Calu3 (cell line): ENCODE results near the gene CACNA1C. TPM values are rescaled to one million over a fixed set of nuclear protein-coding genes. Genes with fewer than 3 reads are reported as not detected.

ENCODE experiments used
- BruUV-seq: library from RNA; stranded (reverse); fragments of 400-500 nt; replicated peaks from 2 replicates; lab custom pipeline; 2021; lab: Mats Ljungman, UMichigan
- CTCF ChIA-PET: fragments of 300-600 bp; sonication (Branson Sonifier 250); formaldehyde crosslinking; loops from one replicate; lab custom pipeline; 2022; ENCODE audit warnings: antibody characterized with exemption; lab: Charles Lee
- DNase-seq: peaks from one replicate; pipeline ENCODE4 v3.0.0; 2022
- H3K27ac Mint-ChIP-seq: one replicate; pipeline ENCODE4 v1.8.0; 2022; ENCODE audit warnings: mixed read lengths; ENCODE audit not compliant: unreplicated experiment
- H3K27me3 Mint-ChIP-seq: one replicate; pipeline ENCODE4 v1.8.0; 2022; ENCODE audit warnings: mixed read lengths; ENCODE audit not compliant: unreplicated experiment
- H3K36me3 Mint-ChIP-seq: one replicate; pipeline ENCODE4 v1.8.0; 2022; ENCODE audit warnings: mild to moderate bottlenecking, moderate library complexity, mixed read lengths; ENCODE audit not compliant: insufficient read depth, unreplicated experiment
- H3K4me1 Mint-ChIP-seq: one replicate; pipeline ENCODE4 v1.8.0; 2022; ENCODE audit warnings: mild to moderate bottlenecking, low read depth, mixed read lengths; ENCODE audit not compliant: unreplicated experiment
- H3K4me3 Mint-ChIP-seq: one replicate; pipeline ENCODE4 v1.8.0; 2022; ENCODE audit warnings: mild to moderate bottlenecking, low read depth, moderate library complexity, mixed read lengths; ENCODE audit not compliant: unreplicated experiment
- H3K9me3 Mint-ChIP-seq: one replicate; pipeline ENCODE4 v1.8.0; 2022; ENCODE audit warnings: low read depth, mixed read lengths; ENCODE audit not compliant: unreplicated experiment
- intact Hi-C: fragments of 100-400 bp; cut with micrococcal nuclease; formaldehyde crosslinking; loops from one replicate; pipeline ENCODE4 v1.10.0; 2022; ENCODE audit not compliant: unreplicated experiment
- total RNA-seq: library from RNA; stranded (reverse); gene quantifications from 2 replicates; pipeline ENCODE4 v1.2.3, GENCODE V29; 2022
- TF ChIP-seq, protein P1 (sequence below): fragments of 200-600 bp; IDR thresholded peaks from one replicate; pipeline ENCODE4 v1.8.0; 2022; ENCODE audit warnings: antibody characterized with exemption; ENCODE audit not compliant: unreplicated experiment

CACNA1C gene
- total RNA-seq, 1 experiment from 2014 or later: not detected

DNA sequence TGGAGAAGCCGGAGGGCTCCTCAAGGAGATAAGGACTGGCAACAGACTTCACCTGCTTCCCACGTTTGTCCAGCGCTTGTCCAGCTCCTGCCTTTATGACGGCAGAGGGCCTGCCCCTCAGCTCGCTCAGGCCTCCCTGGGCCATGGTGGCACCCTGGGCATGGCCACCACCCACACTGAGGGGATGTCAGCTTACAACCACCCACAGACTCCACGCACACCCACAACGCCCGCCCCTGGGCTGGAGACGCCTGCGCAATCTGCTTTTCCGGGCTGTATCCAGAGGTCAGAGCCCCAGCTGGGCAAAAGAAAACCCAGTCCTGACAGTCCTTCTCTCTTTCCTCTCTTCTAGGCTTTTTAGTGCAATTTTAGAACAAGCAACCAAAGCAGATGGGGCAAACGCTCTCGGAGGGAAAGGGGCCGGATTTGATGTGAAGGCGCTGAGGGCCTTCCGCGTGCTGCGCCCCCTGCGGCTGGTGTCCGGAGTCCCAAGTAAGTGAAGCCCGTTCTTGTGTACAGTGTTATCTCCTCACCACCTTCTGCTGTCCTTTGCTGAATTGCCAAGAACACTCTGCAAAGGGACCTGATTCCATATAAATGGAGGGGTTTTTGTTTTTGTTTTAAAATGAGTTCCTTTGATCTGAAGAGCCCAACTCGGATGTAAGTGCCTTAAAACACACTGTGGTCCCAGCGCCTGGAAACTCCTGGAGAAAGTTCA is 404.6 kb downstream of the CACNA1C start:
- Mint-ChIP-seq H3K9me3 (no peaks in the 10 kb centered on the region), H3K36me3 (no peaks in the 10 kb centered on the region), H3K4me3 (no peak overlapping the region), H3K27ac (no peak overlapping the region), H3K4me1 (no peaks in the 10 kb centered on the region), H3K27me3 (peaks cover 22% of the 10 kb centered on the region)
- intact Hi-C loops: no loop called here
- no TSS peak for BruUV-seq
- CTCF ChIA-PET: no interaction called here
- TF ChIP-seq, protein P1, sequence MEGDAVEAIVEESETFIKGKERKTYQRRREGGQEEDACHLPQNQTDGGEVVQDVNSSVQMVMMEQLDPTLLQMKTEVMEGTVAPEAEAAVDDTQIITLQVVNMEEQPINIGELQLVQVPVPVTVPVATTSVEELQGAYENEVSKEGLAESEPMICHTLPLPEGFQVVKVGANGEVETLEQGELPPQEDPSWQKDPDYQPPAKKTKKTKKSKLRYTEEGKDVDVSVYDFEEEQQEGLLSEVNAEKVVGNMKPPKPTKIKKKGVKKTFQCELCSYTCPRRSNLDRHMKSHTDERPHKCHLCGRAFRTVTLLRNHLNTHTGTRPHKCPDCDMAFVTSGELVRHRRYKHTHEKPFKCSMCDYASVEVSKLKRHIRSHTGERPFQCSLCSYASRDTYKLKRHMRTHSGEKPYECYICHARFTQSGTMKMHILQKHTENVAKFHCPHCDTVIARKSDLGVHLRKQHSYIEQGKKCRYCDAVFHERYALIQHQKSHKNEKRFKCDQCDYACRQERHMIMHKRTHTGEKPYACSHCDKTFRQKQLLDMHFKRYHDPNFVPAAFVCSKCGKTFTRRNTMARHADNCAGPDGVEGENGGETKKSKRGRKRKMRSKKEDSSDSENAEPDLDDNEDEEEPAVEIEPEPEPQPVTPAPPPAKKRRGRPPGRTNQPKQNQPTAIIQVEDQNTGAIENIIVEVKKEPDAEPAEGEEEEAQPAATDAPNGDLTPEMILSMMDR: no peak
- DNase-seq: no peak

DNA sequence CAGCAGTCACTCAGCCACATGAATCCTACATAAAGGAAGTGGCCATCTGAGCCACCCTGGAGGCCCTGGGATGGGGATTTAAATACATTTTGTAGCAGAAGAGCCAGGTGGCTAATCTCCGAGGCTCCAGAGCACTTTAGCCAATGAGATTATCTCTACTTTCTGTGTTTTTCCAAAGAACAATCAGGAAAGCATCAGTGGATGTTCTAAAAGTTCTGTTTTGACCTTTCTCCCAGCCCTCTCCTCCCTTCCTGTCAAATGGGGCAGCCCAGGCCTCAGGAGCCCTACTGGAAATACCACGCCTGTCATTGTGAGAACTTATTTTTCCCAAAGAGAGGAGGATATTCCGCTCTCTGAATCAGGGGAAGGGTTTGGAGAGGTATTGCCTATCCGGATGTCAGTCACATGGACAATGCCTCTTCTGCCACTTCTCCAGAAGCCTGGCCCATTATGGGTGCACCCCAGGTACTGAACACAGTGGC is 405.2 kb downstream of the CACNA1C start:
- Mint-ChIP-seq H3K4me3 (no peak overlapping the region), H3K9me3 (no peaks in the 10 kb centered on the region)

DNA sequence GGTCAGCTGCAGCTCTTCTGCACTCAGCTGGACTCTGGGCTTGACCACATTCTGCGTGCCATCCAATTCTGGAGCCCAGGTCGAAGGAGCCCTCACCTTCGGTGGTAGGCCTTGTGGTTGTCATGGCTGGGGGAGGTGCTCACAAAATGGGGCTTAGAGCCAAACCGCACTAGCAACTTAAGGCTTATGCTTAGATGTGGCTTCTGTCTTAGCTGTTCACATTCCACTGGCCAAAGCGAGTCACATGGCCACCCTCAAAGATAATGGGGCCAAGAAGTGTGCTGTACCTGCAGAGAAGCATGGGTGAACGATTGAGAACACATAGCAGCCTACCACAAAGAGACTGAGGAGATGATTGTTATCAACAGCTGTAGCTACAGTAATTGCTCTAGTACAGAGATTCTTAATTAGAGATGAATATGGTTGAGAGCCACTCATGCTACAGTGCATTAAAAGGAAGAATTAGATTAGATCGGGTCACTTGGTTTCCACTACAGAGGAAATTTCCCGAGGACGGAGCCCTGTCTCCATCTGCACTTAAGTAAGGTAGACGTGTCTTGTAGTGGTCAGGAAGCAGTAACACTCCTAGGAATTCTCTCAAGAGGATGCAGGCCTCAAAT is 407.4 kb downstream of the CACNA1C start:
- no TSS peak for BruUV-seq
- TF ChIP-seq, protein P1: no peak
- no peaks in the 10 kb centered on the region for H3K36me3 Mint-ChIP-seq
- peaks cover 50% of the 10 kb centered on the region for H3K27me3 Mint-ChIP-seq
- intact Hi-C loops: no loop called here
- H3K4me1 Mint-ChIP-seq: no peaks in the 10 kb centered on the region
- no peak overlapping the region for H3K4me3 Mint-ChIP-seq
- no peak for DNase-seq
- H3K9me3 Mint-ChIP-seq: no peaks in the 10 kb centered on the region
- H3K27ac Mint-ChIP-seq: no peak overlapping the region
- CTCF ChIA-PET: no interaction called here

More for the DNA sequence above, 405.2 kb downstream of the CACNA1C start:
- no TSS peak for BruUV-seq
- intact Hi-C loops: no loop called here
- no peak for DNase-seq
- no peaks in the 10 kb centered on the region for H3K36me3 Mint-ChIP-seq
- H3K4me1 Mint-ChIP-seq: no peaks in the 10 kb centered on the region
- peaks cover 28% of the 10 kb centered on the region for H3K27me3 Mint-ChIP-seq
- TF ChIP-seq, protein P1: no peak
- H3K27ac Mint-ChIP-seq: no peak overlapping the region
- CTCF ChIA-PET: interaction anchor here (0.7 kb wide), 1 partner anchor 579 kb away, joined by 3 read pairs; no protein-coding TSS in a partner anchor

- no peaks in the 10 kb centered on the region for H3K36me3 Mint-ChIP-seq
- no peaks in the 10 kb centered on the region for H3K4me1 Mint-ChIP-seq
- TF ChIP-seq, protein P1: no peak
- BruUV-seq: no TSS peak
- DNase-seq: no peak
- no peaks in the 10 kb centered on the region for H3K9me3 Mint-ChIP-seq
- no peak overlapping the region for H3K4me3 Mint-ChIP-seq
- intact Hi-C loops: no loop called here
- H3K27me3 Mint-ChIP-seq: peaks cover 59% of the 10 kb centered on the region
- CTCF ChIA-PET: no interaction called here
- H3K27ac Mint-ChIP-seq: no peak overlapping the region
Measured at GRCh38 chr12:2461046-2461445, 408.3 kb downstream of the CACNA1C start.
